ENCODE measurements around the gene TLE1.

GRCh38 chr9:81537964-81538363 lies 151.4 kb downstream of the TLE1 start:
- TF ChIP-seq CTCF (IDR thresholded peaks at IDR 0.05) (no peak), EZH2 (IDR thresholded peaks at IDR 0.05; ENCODE audit: borderline replicate concordance, insufficient read depth, low read depth, low read length, poor library complexity, severe bottlenecking) (no peak)
